Measurements from ENCODE around the gene DISC1.

The DISC1 gene

GRCh38 chr1:231693361-231694074 lies 66.9 kb downstream of the DISC1 start:
- Histone ChIP-seq H3K9me3 (ENCODE audit: control insufficient read depth in 1 of 2, low read length in 2 of 2) (no peaks in the 10 kb centered on the region), H3K36me3 (ENCODE audit: control insufficient read depth in 1 of 2, insufficient read depth in 2 of 2, low read length in 2 of 2) (no peaks in the 10 kb centered on the region), H3K27me3 (ENCODE audit: control insufficient read depth in 1 of 2, insufficient read depth in 2 of 2, low read length in 2 of 2) (no peaks in the 10 kb centered on the region), H3K9ac (ENCODE audit: low read depth in 1 of 2, low read length in 2 of 2) (no peak overlapping the region), H3K4me1 (ENCODE audit: control insufficient read depth in 1 of 2, insufficient read depth in 2 of 2, low read length in 2 of 2) (peaks cover 0 to 6% of the 10 kb centered on the region in 2 donors), H3K27ac (ENCODE audit: low read depth, low read length) (no peak overlapping the region), H3K4me3 (ENCODE audit: low read depth in 1 of 2, low read length in 2 of 2) (no peak overlapping the region)

GRCh38 chr1:231694075-231694431 lies 67.5 kb downstream of the DISC1 start:
- H3K4me3 ChIP-seq (ENCODE audit: low read depth in 1 of 2, low read length in 2 of 2) = no peak overlapping the region

DNA sequence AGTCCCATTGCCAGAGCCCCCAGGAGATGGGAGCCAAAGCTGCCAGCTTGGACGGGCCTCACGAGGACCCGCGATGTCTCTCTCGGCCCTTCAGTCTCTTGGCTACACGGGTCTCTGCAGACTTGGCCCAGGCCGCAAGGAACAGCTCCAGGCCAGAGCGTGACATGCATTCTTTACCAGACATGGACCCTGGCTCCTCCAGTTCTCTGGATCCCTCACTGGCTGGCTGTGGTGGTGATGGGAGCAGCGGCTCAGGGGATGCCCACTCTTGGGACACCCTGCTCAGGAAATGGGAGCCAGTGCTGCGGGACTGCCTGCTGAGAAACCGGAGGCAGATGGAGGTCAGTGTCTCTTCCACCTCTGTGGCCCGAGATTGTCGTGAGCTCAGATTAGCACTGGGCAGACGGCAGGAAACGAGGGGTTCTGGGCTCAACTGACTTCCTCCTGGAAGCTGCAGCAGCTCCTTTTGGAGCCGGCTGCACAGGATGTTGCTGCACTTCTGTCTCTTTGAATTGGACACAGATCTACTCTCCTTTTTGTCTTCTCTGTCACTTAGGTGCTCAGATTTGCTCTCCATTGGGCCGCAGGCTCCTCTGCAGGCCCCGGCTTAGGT lies 68.0 kb downstream of the DISC1 start:
- H3K9ac ChIP-seq (ENCODE audit: low read depth in 1 of 2, low read length in 2 of 2) = no peak overlapping the region
- no peak overlapping the region for H3K4me3 ChIP-seq (ENCODE audit: low read depth in 1 of 2, low read length in 2 of 2)

More at GRCh38 chr1:231694075-231694431, 67.5 kb downstream of the DISC1 start:
- no peak overlapping the region for H3K27ac ChIP-seq (ENCODE audit: low read depth, low read length)
- peaks cover 0 to 6% of the 10 kb centered on the region in 2 donors for H3K4me1 ChIP-seq (ENCODE audit: control insufficient read depth in 1 of 2, insufficient read depth in 2 of 2, low read length in 2 of 2)
- H3K9ac ChIP-seq (ENCODE audit: low read depth in 1 of 2, low read length in 2 of 2) = no peak overlapping the region
- H3K27me3 ChIP-seq (ENCODE audit: control insufficient read depth in 1 of 2, insufficient read depth in 2 of 2, low read length in 2 of 2) = no peaks in the 10 kb centered on the region
- H3K9me3 ChIP-seq (ENCODE audit: control insufficient read depth in 1 of 2, low read length in 2 of 2) = no peaks in the 10 kb centered on the region
- no peaks in the 10 kb centered on the region for H3K36me3 ChIP-seq (ENCODE audit: control insufficient read depth in 1 of 2, insufficient read depth in 2 of 2, low read length in 2 of 2)

DNA sequence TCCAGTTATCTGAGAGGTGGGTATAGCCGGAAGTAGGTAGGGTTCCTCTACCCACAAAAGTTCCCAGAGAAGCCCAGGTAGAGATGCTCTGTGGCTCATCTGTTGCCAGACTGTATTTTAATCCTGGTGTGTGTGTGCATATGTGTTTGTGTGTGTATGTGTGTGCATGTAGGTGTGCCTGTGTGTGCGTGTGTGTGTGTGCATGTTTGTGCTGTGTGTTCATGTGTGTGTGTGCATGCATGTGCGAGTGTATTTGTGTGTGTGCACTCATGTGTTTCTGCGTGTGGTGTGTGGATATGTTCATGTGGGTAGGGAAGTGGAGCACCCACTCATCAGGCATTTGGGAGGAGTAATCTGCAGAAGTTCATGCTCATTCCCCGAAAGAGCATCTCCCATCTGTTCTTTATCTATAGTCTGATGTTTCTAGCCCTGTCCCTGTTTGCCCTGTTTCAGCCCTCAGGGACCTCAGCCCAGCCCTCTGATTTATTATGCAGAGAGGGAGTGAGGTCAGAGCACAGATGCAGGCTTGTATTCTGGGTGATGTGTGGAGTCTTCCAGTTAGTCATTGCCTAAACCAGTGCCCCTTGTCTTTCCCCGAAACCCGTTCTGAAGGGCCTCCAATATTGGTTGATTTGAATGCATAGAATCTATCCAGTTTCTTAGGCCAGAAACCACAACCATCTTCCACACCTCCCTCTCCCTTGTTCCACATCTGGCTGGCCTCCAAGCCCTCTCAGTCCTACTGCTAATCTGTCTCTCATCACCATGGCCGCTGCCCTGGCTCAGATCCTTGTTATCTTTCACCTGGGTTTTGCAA lies 69.1 kb downstream of the DISC1 start:
- Histone ChIP-seq H3K27me3 (ENCODE audit: control insufficient read depth in 1 of 2, insufficient read depth in 2 of 2, low read length in 2 of 2) (no peaks in the 10 kb centered on the region), H3K9ac (ENCODE audit: low read depth in 1 of 2, low read length in 2 of 2) (no peak overlapping the region), H3K9me3 (ENCODE audit: control insufficient read depth in 1 of 2, low read length in 2 of 2) (no peaks in the 10 kb centered on the region), H3K4me3 (ENCODE audit: low read depth in 1 of 2, low read length in 2 of 2) (no peak overlapping the region), H3K36me3 (ENCODE audit: control insufficient read depth in 1 of 2, insufficient read depth in 2 of 2, low read length in 2 of 2) (no peaks in the 10 kb centered on the region), H3K27ac (ENCODE audit: low read depth, low read length) (no peak overlapping the region), H3K4me1 (ENCODE audit: control insufficient read depth in 1 of 2, insufficient read depth in 2 of 2, low read length in 2 of 2) (peaks cover 4 to 15% of the 10 kb centered on the region in 2 donors)

More for the DNA sequence above, 68.0 kb downstream of the DISC1 start:
- H3K4me1 ChIP-seq (ENCODE audit: control insufficient read depth in 1 of 2, insufficient read depth in 2 of 2, low read length in 2 of 2) = peaks cover 0 to 9% of the 10 kb centered on the region in 2 donors
- no peaks in the 10 kb centered on the region for H3K36me3 ChIP-seq (ENCODE audit: control insufficient read depth in 1 of 2, insufficient read depth in 2 of 2, low read length in 2 of 2)
- H3K27ac ChIP-seq (ENCODE audit: low read depth, low read length) = no peak overlapping the region
- H3K9me3 ChIP-seq (ENCODE audit: control insufficient read depth in 1 of 2, low read length in 2 of 2) = no peaks in the 10 kb centered on the region
- H3K27me3 ChIP-seq (ENCODE audit: control insufficient read depth in 1 of 2, insufficient read depth in 2 of 2, low read length in 2 of 2) = no peaks in the 10 kb centered on the region

DNA sequence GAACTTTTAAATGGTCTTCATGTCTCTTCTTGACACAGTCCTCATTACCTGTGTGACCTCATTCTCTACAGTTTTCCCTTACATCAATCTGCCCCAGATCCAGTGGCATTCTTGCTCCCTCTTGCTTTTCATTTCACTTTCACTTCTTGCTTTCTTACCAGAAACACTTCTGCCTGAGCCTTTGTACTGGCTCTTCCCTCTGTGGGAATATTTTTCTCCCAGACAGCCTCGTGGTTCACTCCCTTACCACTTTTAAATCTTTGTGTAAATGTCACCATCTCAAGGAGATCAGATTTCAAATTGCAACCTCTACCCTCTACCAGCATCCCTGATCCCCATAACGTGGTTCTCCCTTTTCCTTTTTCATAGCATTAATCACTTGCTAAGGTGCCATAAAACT lies 73.2 kb downstream of the DISC1 start:
- Histone ChIP-seq H3K27me3 (ENCODE audit: control insufficient read depth in 1 of 2, insufficient read depth in 2 of 2, low read length in 2 of 2) (no peaks in the 10 kb centered on the region), H3K36me3 (ENCODE audit: control insufficient read depth in 1 of 2, insufficient read depth in 2 of 2, low read length in 2 of 2) (no peaks in the 10 kb centered on the region), H3K27ac (ENCODE audit: low read depth, low read length) (no peak overlapping the region), H3K4me3 (ENCODE audit: low read depth in 1 of 2, low read length in 2 of 2) (peak overlapping the region in 1 of 2 donors; percentile 37), H3K4me1 (ENCODE audit: control insufficient read depth in 1 of 2, insufficient read depth in 2 of 2, low read length in 2 of 2) (peaks cover 4 to 9% of the 10 kb centered on the region in 2 donors), H3K9me3 (ENCODE audit: control insufficient read depth in 1 of 2, low read length in 2 of 2) (no peaks in the 10 kb centered on the region), H3K9ac (ENCODE audit: low read depth in 1 of 2, low read length in 2 of 2) (no peak overlapping the region)

DNA sequence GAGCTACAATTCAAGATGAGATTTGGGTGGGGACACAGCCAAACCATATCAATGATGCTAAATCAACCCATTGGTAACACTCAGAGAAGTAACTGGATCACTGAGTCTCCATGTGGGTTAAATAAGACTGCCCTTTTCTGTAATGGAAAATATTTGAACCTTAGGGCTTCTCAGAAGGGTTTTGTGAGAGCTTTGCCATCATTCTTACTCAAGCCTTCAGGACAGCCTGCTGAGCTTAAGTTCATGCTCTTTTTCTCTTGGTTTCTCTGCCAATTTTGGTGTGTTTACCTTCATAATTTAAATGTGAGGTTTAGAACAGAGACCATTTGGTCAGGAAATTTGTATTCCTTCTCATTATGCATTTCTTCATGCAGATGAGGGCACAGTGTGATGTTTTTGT lies 74.7 kb downstream of the DISC1 start:
- H3K27ac ChIP-seq (ENCODE audit: low read depth, low read length) = no peak overlapping the region
- H3K36me3 ChIP-seq (ENCODE audit: control insufficient read depth in 1 of 2, insufficient read depth in 2 of 2, low read length in 2 of 2) = no peaks in the 10 kb centered on the region
- H3K4me1 ChIP-seq (ENCODE audit: control insufficient read depth in 1 of 2, insufficient read depth in 2 of 2, low read length in 2 of 2) = peaks cover 4 to 9% of the 10 kb centered on the region in 2 donors
- no peak overlapping the region for H3K9ac ChIP-seq (ENCODE audit: low read depth in 1 of 2, low read length in 2 of 2)
- H3K9me3 ChIP-seq (ENCODE audit: control insufficient read depth in 1 of 2, low read length in 2 of 2) = no peaks in the 10 kb centered on the region
- H3K27me3 ChIP-seq (ENCODE audit: control insufficient read depth in 1 of 2, insufficient read depth in 2 of 2, low read length in 2 of 2) = no peaks in the 10 kb centered on the region
- H3K4me3 ChIP-seq (ENCODE audit: low read depth in 1 of 2, low read length in 2 of 2) = no peak overlapping the region

DNA sequence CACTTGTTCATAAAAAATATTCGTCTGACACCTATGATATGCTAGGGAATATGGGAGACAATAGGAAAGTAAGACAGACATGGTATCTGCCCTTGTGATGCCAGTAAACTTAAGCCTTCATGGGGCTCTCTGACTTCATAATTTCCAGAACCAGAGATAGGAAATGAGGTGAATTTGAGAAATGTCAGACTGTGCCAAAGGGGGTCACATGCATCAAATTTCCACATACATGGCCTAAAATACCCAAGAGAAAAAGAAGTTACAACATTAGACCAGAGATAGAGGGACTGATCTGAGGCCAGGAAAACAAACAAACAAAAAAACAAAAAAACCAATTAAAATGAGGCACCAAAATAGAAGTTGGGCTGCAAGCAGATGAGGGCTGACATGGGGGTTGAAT lies 75.7 kb downstream of the DISC1 start:
- no peak overlapping the region for H3K27ac ChIP-seq (ENCODE audit: low read depth, low read length)
- H3K36me3 ChIP-seq (ENCODE audit: control insufficient read depth in 1 of 2, insufficient read depth in 2 of 2, low read length in 2 of 2) = no peaks in the 10 kb centered on the region
- no peaks in the 10 kb centered on the region for H3K9me3 ChIP-seq (ENCODE audit: control insufficient read depth in 1 of 2, low read length in 2 of 2)
- H3K4me1 ChIP-seq (ENCODE audit: control insufficient read depth in 1 of 2, insufficient read depth in 2 of 2, low read length in 2 of 2) = peaks cover 4 to 9% of the 10 kb centered on the region in 2 donors
- no peak overlapping the region for H3K4me3 ChIP-seq (ENCODE audit: low read depth in 1 of 2, low read length in 2 of 2)
- no peaks in the 10 kb centered on the region for H3K27me3 ChIP-seq (ENCODE audit: control insufficient read depth in 1 of 2, insufficient read depth in 2 of 2, low read length in 2 of 2)
- no peak overlapping the region for H3K9ac ChIP-seq (ENCODE audit: low read depth in 1 of 2, low read length in 2 of 2)

DNA sequence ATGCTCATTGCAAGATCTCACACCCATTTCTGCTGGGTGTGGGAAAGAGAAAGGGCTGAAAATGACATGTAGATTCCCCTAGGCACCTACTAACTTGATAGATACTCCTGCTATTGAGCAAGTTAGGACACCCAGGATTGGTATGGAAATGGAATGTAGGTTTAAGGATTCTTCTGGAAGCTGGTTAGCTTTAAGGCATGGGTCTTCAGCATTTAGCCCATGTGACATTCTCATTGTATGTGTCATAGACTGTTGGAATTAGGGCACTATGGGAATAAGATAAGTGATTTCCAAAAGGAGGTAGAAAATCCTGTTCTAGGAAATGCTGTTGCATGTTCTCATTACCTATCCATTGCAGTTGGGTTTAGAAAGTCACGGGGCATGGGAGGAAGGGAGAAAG lies 76.2 kb downstream of the DISC1 start:
- no peaks in the 10 kb centered on the region for H3K27me3 ChIP-seq (ENCODE audit: control insufficient read depth in 1 of 2, insufficient read depth in 2 of 2, low read length in 2 of 2)
- H3K9me3 ChIP-seq (ENCODE audit: control insufficient read depth in 1 of 2, low read length in 2 of 2) = no peaks in the 10 kb centered on the region
- H3K9ac ChIP-seq (ENCODE audit: low read depth in 1 of 2, low read length in 2 of 2) = no peak overlapping the region
- H3K4me3 ChIP-seq (ENCODE audit: low read depth in 1 of 2, low read length in 2 of 2) = no peak overlapping the region
- H3K4me1 ChIP-seq (ENCODE audit: control insufficient read depth in 1 of 2, insufficient read depth in 2 of 2, low read length in 2 of 2) = peaks cover 4 to 9% of the 10 kb centered on the region in 2 donors
- H3K36me3 ChIP-seq (ENCODE audit: control insufficient read depth in 1 of 2, insufficient read depth in 2 of 2, low read length in 2 of 2) = no peaks in the 10 kb centered on the region
- H3K27ac ChIP-seq (ENCODE audit: low read depth, low read length) = no peak overlapping the region

DNA sequence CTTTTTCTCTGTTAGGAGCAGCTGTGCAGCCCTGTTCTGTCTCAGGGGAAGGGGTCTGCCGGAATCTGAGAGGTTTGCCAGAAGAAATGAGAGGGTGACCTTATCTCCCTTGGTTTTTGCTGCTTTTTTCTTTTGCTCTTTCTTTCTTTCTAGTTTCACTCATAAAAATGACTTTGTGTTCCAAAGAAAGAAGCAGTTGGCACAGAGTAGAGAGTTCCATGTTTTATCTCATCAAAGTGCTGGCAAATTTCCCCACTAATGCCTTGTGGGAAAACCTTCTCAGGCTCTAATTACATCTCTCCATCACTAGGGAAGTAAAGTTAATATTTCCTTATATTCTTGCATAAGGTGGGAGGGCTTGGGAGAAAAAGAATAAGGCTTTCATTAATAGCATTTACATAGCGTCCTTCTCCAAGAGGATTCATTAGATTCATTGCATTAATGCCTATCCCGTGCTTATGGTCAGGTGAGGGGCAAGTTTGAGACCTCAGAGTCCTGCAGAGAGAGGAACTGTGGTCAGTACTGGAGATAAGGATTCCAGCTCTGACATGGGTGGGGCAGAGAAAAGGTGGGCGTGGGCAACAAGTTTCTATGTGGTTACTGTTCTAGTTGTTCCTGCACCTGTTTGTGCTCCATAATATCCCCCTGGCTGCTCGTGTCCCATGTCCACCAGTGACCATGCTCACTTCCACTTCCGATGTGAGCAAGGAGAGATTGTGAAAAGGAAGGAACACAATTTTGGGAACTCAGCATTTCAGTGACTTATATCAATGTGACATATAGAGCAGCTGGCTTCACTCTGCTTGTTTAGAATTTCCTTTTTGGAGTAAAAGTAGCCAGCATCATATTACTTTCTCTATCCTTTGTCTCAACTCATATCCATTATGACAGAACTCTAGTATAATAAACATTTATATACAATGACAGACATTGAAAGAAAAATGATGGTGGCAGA lies 79.5 kb downstream of the DISC1 start:
- Histone ChIP-seq H3K27me3 (ENCODE audit: control insufficient read depth in 1 of 2, insufficient read depth in 2 of 2, low read length in 2 of 2) (no peaks in the 10 kb centered on the region), H3K9ac (ENCODE audit: low read depth in 1 of 2, low read length in 2 of 2) (no peak overlapping the region), H3K9me3 (ENCODE audit: control insufficient read depth in 1 of 2, low read length in 2 of 2) (no peaks in the 10 kb centered on the region), H3K27ac (ENCODE audit: low read depth, low read length) (no peak overlapping the region), H3K36me3 (ENCODE audit: control insufficient read depth in 1 of 2, insufficient read depth in 2 of 2, low read length in 2 of 2) (no peaks in the 10 kb centered on the region), H3K4me3 (ENCODE audit: low read depth in 1 of 2, low read length in 2 of 2) (no peak overlapping the region), H3K4me1 (ENCODE audit: control insufficient read depth in 1 of 2, insufficient read depth in 2 of 2, low read length in 2 of 2) (no peaks in the 10 kb centered on the region)
